GM12878 (cell line): ENCODE measurements around the gene CLPTM1L. TPM values are rescaled to one million over a fixed set of nuclear protein-coding genes. Genes with fewer than 3 reads are reported as not detected.
"Not testable (repeated sequence)": the region's sequence is repeated elsewhere in the genome, so short reads cannot be mapped to it uniquely, and the experiment has no call there.

Experiments used
- ATAC-seq: fragments of 200-7000 bp; cut with Tn5 transposase; 3 replicates; pipeline ENCODE4 v1.9.1; 2020; ENCODE audit warnings: mild to moderate bottlenecking, moderate library complexity
- BruUV-seq: library from RNA; stranded (reverse); fragments of 400-500 nt; replicated peaks from 2 replicates; lab custom pipeline; 2021; lab: Mats Ljungman, UMichigan
- CTCF ChIA-PET: fragments of 300-600 bp; sonication (Branson Sonifier 250); formaldehyde crosslinking; extraction: SDS; loops from one replicate; lab custom pipeline; 2021; ENCODE audit warnings: inconsistent platforms; lab: Yijun Ruan, JAX
- POLR2A ChIA-PET: fragments of 350-600 bp; formaldehyde crosslinking; extraction: SDS; loops from one replicate; lab custom pipeline; 2021; ENCODE audit warnings: inconsistent platforms; lab: Charles Lee
- RAD21 ChIA-PET: fragments of 300-600 bp; sonication (Branson Sonifier 250); formaldehyde crosslinking; loops from one replicate; lab custom pipeline; 2023; ENCODE audit warnings: antibody characterized with exemption; ENCODE audit not compliant: unreplicated experiment; lab: Charles Lee
- SMC1A ChIA-PET: fragments of 300-600 bp; sonication (Branson Sonifier 250); formaldehyde crosslinking; loops from one replicate; lab custom pipeline; 2023; ENCODE audit not compliant: unreplicated experiment, uncharacterized antibody; lab: Charles Lee
- DNase-seq: peaks from one replicate; pipeline ENCODE4 v3.0.0-alpha.2; 2011; ENCODE audit warnings: low read depth, low spot score
- FAIRE-seq: peaks from 3 replicates; lab custom pipeline; 2011; peaks lifted over from hg19 to GRCh38; lab: Jason Lieb, UNC
- H2AFZ ChIP-seq: 2 replicates; pipeline ENCODE4 v1.6.0; 2011; ENCODE audit warnings: low read depth, low read length, control low read depth; ENCODE audit not compliant: control insufficient read depth
- H3K27ac ChIP-seq: 2 replicates; pipeline ENCODE4 v1.5.1; 2011; ENCODE audit warnings: control low read depth; ENCODE audit not compliant: control insufficient read depth, insufficient read depth
- H3K27me3 ChIP-seq, 2 experiments: replicated peaks in 1 of 2; 2 replicates each; pipeline versions ENCODE4 v1.6.0 to v1.6.1; 2011; ENCODE audit warnings: low read length in 1 of 2; ENCODE audit not compliant: control insufficient read depth in 2 of 2, insufficient read depth in 2 of 2
- H3K36me3 ChIP-seq, 2 experiments: 2 replicates each; pipeline ENCODE4 v1.5.1; 2011; ENCODE audit warnings: low read length in 1 of 2; ENCODE audit not compliant: control insufficient read depth in 2 of 2, insufficient read depth in 2 of 2
- H3K4me1 ChIP-seq: 2 replicates; pipeline ENCODE4 v1.6.1; 2011; ENCODE audit warnings: mild to moderate bottlenecking, low read length, moderate library complexity, mixed read lengths; ENCODE audit not compliant: control insufficient read depth, insufficient read depth
- H3K4me2 ChIP-seq: 2 replicates; pipeline ENCODE4 v1.6.0; 2011; ENCODE audit warnings: control low read depth; ENCODE audit not compliant: control insufficient read depth, insufficient read depth
- H3K4me3 ChIP-seq: fragments of 200-600 bp; sonication (generic); 2 replicates; pipeline ENCODE4 v1.5.1; 2016
- H3K79me2 ChIP-seq: 2 replicates; pipeline ENCODE4 v1.6.0; 2011; ENCODE audit warnings: low read length; ENCODE audit not compliant: control insufficient read depth, insufficient read depth
- H3K9ac ChIP-seq: 2 replicates; pipeline ENCODE4 v1.8.0; 2011; ENCODE audit warnings: low read length, control low read depth, mixed read lengths; ENCODE audit not compliant: control insufficient read depth, insufficient read depth
- H3K9me3 ChIP-seq: replicated peaks from 3 replicates; pipeline ENCODE4 v1.5.1; 2011; ENCODE audit warnings: mild to moderate bottlenecking, low read length; ENCODE audit not compliant: control insufficient read depth, insufficient read depth
- H4K20me1 ChIP-seq: 2 replicates; pipeline ENCODE4 v1.6.0; 2011; ENCODE audit not compliant: control insufficient read depth, insufficient read depth
- MAX ChIP-seq: IDR thresholded peaks from 2 replicates; pipeline ENCODE4 v1.6.1; 2012; ENCODE audit warnings: low read depth, low read length, improper control_type of control experiment
- WGBS: methylation state at CpG from one replicate; pipeline ENCODE4 v1.1.6; 2016; ENCODE audit warnings: low lambda C conversion rate; ENCODE audit not compliant: insufficient replicate concordance, insufficient coverage; ENCODE audit errors: missing lambda C conversion rate; 5-methylcytosine and 5-hydroxymethylcytosine counted together
- in situ Hi-C: fragments of 300-500 bp; cut with MboI; formaldehyde crosslinking; loops from 9 replicates; pipeline ENCODE4 v1.14.3; 2018; ENCODE audit warnings: mixed read lengths
- intact Hi-C: fragments of 100-400 bp; cut with micrococcal nuclease; formaldehyde crosslinking; loops from one replicate; pipeline ENCODE4 v1.14.2; 2022; ENCODE audit not compliant: unreplicated experiment
- polyA plus RNA-seq, 11 experiments: library from polyadenylated mRNA; depleted of rRNA in 4 of 11; unstranded in 6 of 11; stranded (reverse) in 5 of 11; fragments of >200 nt; fragmentation: Nextera tagmentation in 4 of 11; fragmentation: Illumina TruSeq in 1 of 11; extraction: Ambion mirVana in 4 of 11; extraction: Trizol in 1 of 11; gene quantifications; 1 replicate in 1 of 11; 2 replicates in 10 of 11; pipeline versions ENCODE4 v1.2.1 to v1.2.3, GENCODE V29; 2011 to 2016; ENCODE audit warnings: inconsistent platforms in 2 of 11, missing spikeins in 2 of 11, low read depth in 1 of 11
- total RNA-seq, 4 experiments: library from RNA; depleted of rRNA in 3 of 4; stranded (reverse); fragments of >200 nt in 3 of 4; fragmentation: Illumina TruSeq in 1 of 4; extraction: Trizol in 1 of 4; gene quantifications; 2 replicates each; pipeline versions ENCODE4 v1.2.1 to v1.2.3, GENCODE V29; 2013 to 2021

Gene CLPTM1L
- total and polyA plus RNA-seq, 10 of the 15 experiments (the other 5 are each of a cell fraction or from before 2014, with no cell fraction given): 2.9 to 278 (median 135) TPM

- H3K9me3 ChIP-seq, H3K79me2 ChIP-seq, RAD21 ChIA-PET, H3K4me2 ChIP-seq, H3K27ac ChIP-seq, POLR2A ChIA-PET, ATAC-seq, BruUV-seq, H4K20me1 ChIP-seq, CTCF ChIA-PET, H3K4me1 ChIP-seq, intact Hi-C loops, DNase-seq, in situ Hi-C loops, H3K36me3 ChIP-seq, H2AFZ ChIP-seq, H3K27me3 ChIP-seq, FAIRE-seq, H3K9ac ChIP-seq, H3K4me3 ChIP-seq: not testable (repeated sequence)
- SMC1A ChIA-PET: interaction anchor here (0.7 kb wide), 1 partner anchor 33 kb away, joined by 3 read pairs; no protein-coding TSS in a partner anchor
- WGBS: 66% methylated on average over 38 of the region's 40 CpGs
These were observed 61.7 kb downstream of the CLPTM1L start for GRCh38 chr5:1282993-1283728.

GRCh38 chr5:1282131-1282992, 62.5 kb downstream of the CLPTM1L start:
- H3K4me2 ChIP-seq: no peak overlapping the region
- RAD21 ChIA-PET: no interaction called here
- no peaks in the 10 kb centered on the region for H4K20me1 ChIP-seq
- ATAC-seq (no peak), DNase-seq (no peak), FAIRE-seq (no peak)
- in situ Hi-C loops: no loop called here
- SMC1A ChIA-PET: interaction anchor here (0.7 kb wide), 1 partner anchor 34 kb away, joined by 3 read pairs; no protein-coding TSS in a partner anchor
- 67% methylated on average over 37 of the region's 37 CpGs for WGBS
- no peaks in the 10 kb centered on the region for H3K27me3 ChIP-seq
- POLR2A ChIA-PET: no interaction called here
- no peak overlapping the region for H3K27ac ChIP-seq
- no peaks in the 10 kb centered on the region for H3K4me1 ChIP-seq
- intact Hi-C loops: no loop called here
- no peak for TF ChIP-seq MAX
- no peak overlapping the region for H3K9ac ChIP-seq
- H3K9me3 ChIP-seq: no peaks in the 10 kb centered on the region; the same call in 2 of the 3 replicates
- H3K36me3 ChIP-seq: peaks cover 0 to 7% of the 10 kb centered on the region in 2 experiments; a peak in 2 of 4 replicates
- no peaks in the 10 kb centered on the region for H3K79me2 ChIP-seq
- CTCF ChIA-PET: no interaction called here
- no peak overlapping the region for H2AFZ ChIP-seq
- no peak overlapping the region for H3K4me3 ChIP-seq
- no TSS peak for BruUV-seq
